ENCODE results near the gene NUDT14.

DNA sequence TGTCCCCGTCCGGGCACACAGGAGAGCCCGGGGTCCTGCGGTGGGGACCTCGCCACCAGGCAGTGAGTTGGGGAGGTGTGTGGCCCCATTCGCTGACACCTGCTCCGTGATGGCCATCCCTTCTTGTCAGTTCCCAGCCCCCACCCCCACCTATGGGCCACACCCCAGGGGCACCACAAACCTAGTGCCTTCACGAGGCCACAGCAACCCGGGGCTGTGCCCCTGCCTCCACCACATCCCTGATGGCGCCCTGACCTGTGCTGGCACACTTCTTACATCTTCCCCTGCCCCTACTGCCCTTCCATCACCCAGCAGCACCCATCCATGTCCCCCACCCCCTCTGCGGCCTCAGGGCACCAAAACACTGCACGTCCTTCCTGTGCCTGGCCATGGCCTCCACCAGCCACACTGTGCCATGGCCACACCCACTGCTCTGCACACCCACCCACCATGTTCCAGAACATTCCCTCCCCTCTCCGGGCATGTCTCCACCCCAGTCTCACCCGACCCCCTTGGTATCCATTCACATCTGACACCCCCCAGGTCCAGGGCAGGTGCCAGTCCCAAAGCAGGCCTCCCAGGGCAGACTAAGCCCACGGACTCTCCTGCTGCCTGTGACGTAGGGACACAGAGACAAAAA is 37.0 kb downstream of the NUDT14 start:
- TF ChIP-seq, protein P1, sequence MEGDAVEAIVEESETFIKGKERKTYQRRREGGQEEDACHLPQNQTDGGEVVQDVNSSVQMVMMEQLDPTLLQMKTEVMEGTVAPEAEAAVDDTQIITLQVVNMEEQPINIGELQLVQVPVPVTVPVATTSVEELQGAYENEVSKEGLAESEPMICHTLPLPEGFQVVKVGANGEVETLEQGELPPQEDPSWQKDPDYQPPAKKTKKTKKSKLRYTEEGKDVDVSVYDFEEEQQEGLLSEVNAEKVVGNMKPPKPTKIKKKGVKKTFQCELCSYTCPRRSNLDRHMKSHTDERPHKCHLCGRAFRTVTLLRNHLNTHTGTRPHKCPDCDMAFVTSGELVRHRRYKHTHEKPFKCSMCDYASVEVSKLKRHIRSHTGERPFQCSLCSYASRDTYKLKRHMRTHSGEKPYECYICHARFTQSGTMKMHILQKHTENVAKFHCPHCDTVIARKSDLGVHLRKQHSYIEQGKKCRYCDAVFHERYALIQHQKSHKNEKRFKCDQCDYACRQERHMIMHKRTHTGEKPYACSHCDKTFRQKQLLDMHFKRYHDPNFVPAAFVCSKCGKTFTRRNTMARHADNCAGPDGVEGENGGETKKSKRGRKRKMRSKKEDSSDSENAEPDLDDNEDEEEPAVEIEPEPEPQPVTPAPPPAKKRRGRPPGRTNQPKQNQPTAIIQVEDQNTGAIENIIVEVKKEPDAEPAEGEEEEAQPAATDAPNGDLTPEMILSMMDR (IDR thresholded peaks at IDR 0.05; ENCODE audit: borderline replicate concordance, extremely low read depth, low read length, poor library complexity, severe bottlenecking): no peak
- no peak for TF ChIP-seq EZH2 (IDR thresholded peaks at IDR 0.05; ENCODE audit: borderline replicate concordance, low read depth, low read length, severe bottlenecking)
